HepG2 (cell line): ENCODE results near the gene EPHA3. TPM values are rescaled to one million over a fixed set of nuclear protein-coding genes. Genes with fewer than 3 reads are reported as not detected.

Source experiments
- CHD4 ChIP-seq: fragments of 200-600 bp; sonication (generic); IDR thresholded peaks from 2 replicates; pipeline ENCODE4 v1.7.0; 2017; ENCODE audit warnings: mild to moderate bottlenecking, low read length, borderline replicate concordance
- FOXP1 ChIP-seq, 2 experiments: fragments of 450-650 bp in 1 of 2; IDR thresholded peaks; 2 replicates each; pipeline ENCODE4 v1.6.1; 2017 to 2018; ENCODE audit warnings: antibody characterized with exemption in 1 of 2
- HNRNPK ChIP-seq: fragments of 200-400 bp; formaldehyde crosslinking; IDR thresholded peaks from 2 replicates; pipeline ENCODE4 v1.6.1; 2018; ENCODE audit warnings: low read length, low read depth, moderate library complexity, mild to moderate bottlenecking; ENCODE audit not compliant: poor library complexity, severe bottlenecking
- NFKBIZ ChIP-seq: IDR thresholded peaks from 2 replicates; pipeline ENCODE4 v1.6.1; 2018; ENCODE audit warnings: missing genetic modification reagents, missing compliant biosample characterization
- PAWR ChIP-seq: sonication (generic); formaldehyde crosslinking; IDR thresholded peaks from 2 replicates; pipeline ENCODE4 v1.4.0; 2020; ENCODE audit warnings: missing genetic modification reagents, mild to moderate bottlenecking, borderline replicate concordance
- POGZ ChIP-seq: sonication (generic); formaldehyde crosslinking; IDR thresholded peaks from 2 replicates; pipeline ENCODE4 v1.4.0; 2020; ENCODE audit warnings: mild to moderate bottlenecking, missing genetic modification reagents
- SNAPC2 ChIP-seq: sonication (generic); formaldehyde crosslinking; IDR thresholded peaks from 2 replicates; pipeline ENCODE4 v1.8.1; 2022; ENCODE audit warnings: mild to moderate bottlenecking, missing genetic modification reagents
- ZNF260 ChIP-seq: sonication (generic); formaldehyde crosslinking; IDR thresholded peaks from 2 replicates; pipeline ENCODE4 v1.4.0; 2020; ENCODE audit warnings: missing genetic modification reagents, low read depth, mild to moderate bottlenecking, borderline replicate concordance
- ZNF451 ChIP-seq: sonication (generic); formaldehyde crosslinking; IDR thresholded peaks from 2 replicates; pipeline ENCODE4 v1.5.0; 2020; ENCODE audit warnings: mild to moderate bottlenecking, missing genetic modification reagents
- polyA plus RNA-seq, 8 experiments: library from polyadenylated mRNA; depleted of rRNA in 3 of 8; stranded (reverse) in 7 of 8; unstranded in 1 of 8; fragments of >200 nt; fragmentation: Illumina TruSeq in 4 of 8; extraction: Trizol in 4 of 8; gene quantifications; 2 replicates each; pipeline versions ENCODE4 v1.2.1 to v1.2.3, GENCODE V29; 2011 to 2016; ENCODE audit warnings: low read depth in 4 of 8, missing spikeins in 1 of 8, mixed read lengths in 1 of 8; ENCODE audit not compliant: insufficient read depth in 1 of 8
- total RNA-seq, 5 experiments: library from RNA; depleted of rRNA; stranded (reverse); fragments of >200 nt; fragmentation: Illumina TruSeq; extraction: Trizol; gene quantifications; 2 replicates each; pipeline ENCODE4 v1.2.3, GENCODE V29; 2016; ENCODE audit warnings: low read depth in 1 of 5
- TF ChIP-seq, protein P1 (sequence below): IDR thresholded peaks from 2 replicates; pipeline ENCODE4 v1.6.1; 2016; ENCODE audit warnings: mild to moderate bottlenecking
- TF ChIP-seq, protein P2 (sequence below): sonication (generic); formaldehyde crosslinking; IDR thresholded peaks from 2 replicates; pipeline ENCODE4 v1.9.0; 2021; ENCODE audit warnings: mild to moderate bottlenecking, missing genetic modification reagents

Gene EPHA3
- total and polyA plus RNA-seq, 2 of the 13 experiments (the other 11 are each of a cell fraction or from before 2014, with no cell fraction given): 0.01 TPM; not detected in 1

DNA sequence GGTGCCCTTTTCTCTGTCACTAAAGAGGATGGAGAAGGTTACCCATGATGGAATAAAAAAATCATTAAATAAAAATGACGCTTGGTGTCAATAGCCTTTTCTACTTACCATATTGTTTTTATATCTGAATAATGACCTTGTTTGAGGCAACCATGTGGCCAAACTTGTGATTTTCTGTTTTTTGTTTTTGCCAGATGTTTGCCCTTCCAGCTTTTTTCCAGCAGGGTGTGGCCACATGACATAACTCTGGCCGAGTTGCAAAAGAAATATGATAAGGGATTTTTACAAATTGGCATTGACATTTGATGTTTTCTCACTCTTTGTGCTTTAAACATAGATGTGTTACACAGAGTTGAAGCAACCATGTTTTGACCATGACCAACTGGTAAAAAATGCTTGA lies 39.7 kb upstream of the EPHA3 start (continued):
- TF ChIP-seq NFKBIZ (CRISPR knock-in tag) (no peak), PAWR (no peak), ZNF451 (no peak), HNRNPK (no peak), POGZ (CRISPR knock-in tag) (no peak), FOXP1 (IDR thresholded peaks at IDR 0.05) (no peak), FOXP1 (CRISPR knock-in tag; IDR thresholded peaks at IDR 0.05) (no peak), ZNF260 (CRISPR knock-in tag) (no peak), SNAPC2 (CRISPR knock-in tag) (no peak), CHD4 (no peak)
- TF ChIP-seq, protein P1, sequence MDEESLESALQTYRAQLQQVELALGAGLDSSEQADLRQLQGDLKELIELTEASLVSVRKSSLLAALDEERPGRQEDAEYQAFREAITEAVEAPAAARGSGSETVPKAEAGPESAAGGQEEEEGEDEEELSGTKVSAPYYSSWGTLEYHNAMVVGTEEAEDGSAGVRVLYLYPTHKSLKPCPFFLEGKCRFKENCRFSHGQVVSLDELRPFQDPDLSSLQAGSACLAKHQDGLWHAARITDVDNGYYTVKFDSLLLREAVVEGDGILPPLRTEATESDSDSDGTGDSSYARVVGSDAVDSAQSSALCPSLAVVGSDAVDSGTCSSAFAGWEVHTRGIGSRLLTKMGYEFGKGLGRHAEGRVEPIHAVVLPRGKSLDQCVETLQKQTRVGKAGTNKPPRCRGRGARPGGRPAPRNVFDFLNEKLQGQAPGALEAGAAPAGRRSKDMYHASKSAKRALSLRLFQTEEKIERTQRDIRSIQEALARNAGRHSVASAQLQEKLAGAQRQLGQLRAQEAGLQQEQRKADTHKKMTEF (CRISPR knock-in tag): no peak
- TF ChIP-seq, protein P2, sequence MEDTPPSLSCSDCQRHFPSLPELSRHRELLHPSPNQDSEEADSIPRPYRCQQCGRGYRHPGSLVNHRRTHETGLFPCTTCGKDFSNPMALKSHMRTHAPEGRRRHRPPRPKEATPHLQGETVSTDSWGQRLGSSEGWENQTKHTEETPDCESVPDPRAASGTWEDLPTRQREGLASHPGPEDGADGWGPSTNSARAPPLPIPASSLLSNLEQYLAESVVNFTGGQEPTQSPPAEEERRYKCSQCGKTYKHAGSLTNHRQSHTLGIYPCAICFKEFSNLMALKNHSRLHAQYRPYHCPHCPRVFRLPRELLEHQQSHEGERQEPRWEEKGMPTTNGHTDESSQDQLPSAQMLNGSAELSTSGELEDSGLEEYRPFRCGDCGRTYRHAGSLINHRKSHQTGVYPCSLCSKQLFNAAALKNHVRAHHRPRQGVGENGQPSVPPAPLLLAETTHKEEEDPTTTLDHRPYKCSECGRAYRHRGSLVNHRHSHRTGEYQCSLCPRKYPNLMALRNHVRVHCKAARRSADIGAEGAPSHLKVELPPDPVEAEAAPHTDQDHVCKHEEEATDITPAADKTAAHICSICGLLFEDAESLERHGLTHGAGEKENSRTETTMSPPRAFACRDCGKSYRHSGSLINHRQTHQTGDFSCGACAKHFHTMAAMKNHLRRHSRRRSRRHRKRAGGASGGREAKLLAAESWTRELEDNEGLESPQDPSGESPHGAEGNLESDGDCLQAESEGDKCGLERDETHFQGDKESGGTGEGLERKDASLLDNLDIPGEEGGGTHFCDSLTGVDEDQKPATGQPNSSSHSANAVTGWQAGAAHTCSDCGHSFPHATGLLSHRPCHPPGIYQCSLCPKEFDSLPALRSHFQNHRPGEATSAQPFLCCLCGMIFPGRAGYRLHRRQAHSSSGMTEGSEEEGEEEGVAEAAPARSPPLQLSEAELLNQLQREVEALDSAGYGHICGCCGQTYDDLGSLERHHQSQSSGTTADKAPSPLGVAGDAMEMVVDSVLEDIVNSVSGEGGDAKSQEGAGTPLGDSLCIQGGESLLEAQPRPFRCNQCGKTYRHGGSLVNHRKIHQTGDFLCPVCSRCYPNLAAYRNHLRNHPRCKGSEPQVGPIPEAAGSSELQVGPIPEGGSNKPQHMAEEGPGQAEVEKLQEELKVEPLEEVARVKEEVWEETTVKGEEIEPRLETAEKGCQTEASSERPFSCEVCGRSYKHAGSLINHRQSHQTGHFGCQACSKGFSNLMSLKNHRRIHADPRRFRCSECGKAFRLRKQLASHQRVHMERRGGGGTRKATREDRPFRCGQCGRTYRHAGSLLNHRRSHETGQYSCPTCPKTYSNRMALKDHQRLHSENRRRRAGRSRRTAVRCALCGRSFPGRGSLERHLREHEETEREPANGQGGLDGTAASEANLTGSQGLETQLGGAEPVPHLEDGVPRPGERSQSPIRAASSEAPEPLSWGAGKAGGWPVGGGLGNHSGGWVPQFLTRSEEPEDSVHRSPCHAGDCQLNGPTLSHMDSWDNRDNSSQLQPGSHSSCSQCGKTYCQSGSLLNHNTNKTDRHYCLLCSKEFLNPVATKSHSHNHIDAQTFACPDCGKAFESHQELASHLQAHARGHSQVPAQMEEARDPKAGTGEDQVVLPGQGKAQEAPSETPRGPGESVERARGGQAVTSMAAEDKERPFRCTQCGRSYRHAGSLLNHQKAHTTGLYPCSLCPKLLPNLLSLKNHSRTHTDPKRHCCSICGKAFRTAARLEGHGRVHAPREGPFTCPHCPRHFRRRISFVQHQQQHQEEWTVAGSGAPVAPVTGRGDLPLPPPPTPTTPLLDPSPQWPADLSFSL (CRISPR knock-in tag): no peak
